IMR-90 (cell line): ENCODE data around the gene ROCK2.

ENCODE experiments used
- CEBPB ChIP-seq: IDR thresholded peaks from 2 replicates; pipeline ENCODE4 v1.6.1; 2012; ENCODE audit warnings: low read depth, low read length, improper control_type of control experiment
- CHD1 ChIP-seq: IDR thresholded peaks from 2 replicates; pipeline ENCODE4 v1.6.1; 2012; ENCODE audit warnings: low read depth, low read length, improper control_type of control experiment
- POLR2A ChIP-seq: IDR thresholded peaks from 2 replicates; pipeline ENCODE4 v1.6.1; 2012; ENCODE audit warnings: mild to moderate bottlenecking, low read depth, low read length
- RFX5 ChIP-seq: IDR thresholded peaks from 2 replicates; pipeline ENCODE4 v1.8.0; 2012; ENCODE audit warnings: low read depth, mild to moderate bottlenecking, low read length, moderate library complexity
- SMC3 ChIP-seq: fragments of 150-350 bp; IDR thresholded peaks from 2 replicates; pipeline ENCODE4 v1.6.1; 2016; ENCODE audit warnings: low read depth, mild to moderate bottlenecking, antibody characterized with exemption, low read length, moderate library complexity
- TF ChIP-seq, protein P1 (sequence below): conservative IDR thresholded peaks from 2 replicates; pipeline ENCODE4 v1.5.1; 2012; ENCODE audit warnings: mild to moderate bottlenecking, low read depth, low read length, improper control_type of control experiment

DNA sequence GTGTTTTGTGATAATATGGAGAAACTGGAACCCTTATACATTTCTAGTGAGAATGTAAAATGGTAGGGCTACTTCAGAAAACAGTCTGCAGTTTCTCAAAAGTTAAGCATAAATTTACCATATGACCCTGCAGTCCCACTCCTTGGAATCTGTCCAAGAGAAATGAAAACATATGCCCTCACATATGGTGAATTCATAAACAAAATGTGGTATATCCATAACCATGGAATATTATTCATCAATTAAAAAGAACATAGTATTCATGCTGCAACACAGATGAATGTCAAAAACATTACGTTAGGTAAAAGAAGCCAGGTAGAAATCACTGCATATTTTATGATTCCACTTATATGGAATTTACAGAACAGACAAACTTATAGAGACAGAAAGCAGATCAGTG, 11.8 kb downstream of the ROCK2 start:
- TF ChIP-seq, protein P1, sequence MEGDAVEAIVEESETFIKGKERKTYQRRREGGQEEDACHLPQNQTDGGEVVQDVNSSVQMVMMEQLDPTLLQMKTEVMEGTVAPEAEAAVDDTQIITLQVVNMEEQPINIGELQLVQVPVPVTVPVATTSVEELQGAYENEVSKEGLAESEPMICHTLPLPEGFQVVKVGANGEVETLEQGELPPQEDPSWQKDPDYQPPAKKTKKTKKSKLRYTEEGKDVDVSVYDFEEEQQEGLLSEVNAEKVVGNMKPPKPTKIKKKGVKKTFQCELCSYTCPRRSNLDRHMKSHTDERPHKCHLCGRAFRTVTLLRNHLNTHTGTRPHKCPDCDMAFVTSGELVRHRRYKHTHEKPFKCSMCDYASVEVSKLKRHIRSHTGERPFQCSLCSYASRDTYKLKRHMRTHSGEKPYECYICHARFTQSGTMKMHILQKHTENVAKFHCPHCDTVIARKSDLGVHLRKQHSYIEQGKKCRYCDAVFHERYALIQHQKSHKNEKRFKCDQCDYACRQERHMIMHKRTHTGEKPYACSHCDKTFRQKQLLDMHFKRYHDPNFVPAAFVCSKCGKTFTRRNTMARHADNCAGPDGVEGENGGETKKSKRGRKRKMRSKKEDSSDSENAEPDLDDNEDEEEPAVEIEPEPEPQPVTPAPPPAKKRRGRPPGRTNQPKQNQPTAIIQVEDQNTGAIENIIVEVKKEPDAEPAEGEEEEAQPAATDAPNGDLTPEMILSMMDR, result no peak
- TF ChIP-seq RFX5, result no peak
- no peak for TF ChIP-seq CEBPB
- TF ChIP-seq POLR2A, result no peak
- TF ChIP-seq CHD1, result no peak
- TF ChIP-seq SMC3, result no peak
